GM21447 (cell line): ENCODE measurements around the gene LBHD2.
"Not testable (repeated sequence)": the region's sequence is repeated elsewhere in the genome, so short reads cannot be mapped to it uniquely, and the experiment has no call there.

Experiments used
- ATAC-seq: cut with Tn5 transposase; IDR thresholded peaks from one replicate; pipeline ENCODE4 v1.9.1; 2021; ENCODE audit not compliant: unreplicated experiment

Gene LBHD2

GRCh38 chr14:103117499-103117898, 33.5 kb downstream of the LBHD2 start:
- not testable (repeated sequence) for ATAC-seq

DNA sequence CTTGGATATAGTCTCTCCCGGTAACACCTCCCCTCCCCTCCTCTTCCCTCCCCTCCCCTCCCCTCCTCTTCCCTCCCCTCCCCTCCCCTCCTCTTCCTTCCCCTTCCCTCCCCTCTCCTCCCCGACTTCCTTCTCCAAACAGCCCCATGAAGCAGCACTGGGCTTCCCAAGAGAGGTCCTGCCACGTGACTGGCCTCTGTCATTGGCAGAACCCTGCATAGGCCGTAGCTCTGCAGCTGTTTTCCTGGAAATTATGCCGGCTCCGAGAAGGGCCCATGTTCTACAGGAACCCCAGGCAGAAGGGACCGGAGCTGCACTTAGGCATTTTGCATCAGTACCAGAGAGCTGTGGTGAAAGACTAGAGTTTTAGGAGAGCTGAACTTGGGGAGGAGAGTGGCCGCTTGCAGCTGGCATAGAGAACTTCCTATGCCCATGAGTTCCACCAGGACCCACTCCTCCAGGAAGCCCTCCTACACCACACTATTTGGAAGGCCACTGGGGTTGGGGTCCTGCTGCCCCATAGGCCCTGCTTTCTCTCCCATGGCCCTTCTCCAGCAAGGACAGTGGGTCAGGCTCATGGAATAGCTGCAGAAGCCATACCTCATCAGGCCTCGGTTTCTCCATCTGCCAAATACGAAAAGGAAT, 34.1 kb downstream of the LBHD2 start:
- no peak for ATAC-seq

GRCh38 chr14:103118663-103119404, 34.8 kb downstream of the LBHD2 start:
- ATAC-seq = no peak

- not testable (repeated sequence) for ATAC-seq
Observed at GRCh38 chr14:103119527-103119926, 35.5 kb downstream of the LBHD2 start.

GRCh38 chr14:103121121-103121845, 37.3 kb downstream of the LBHD2 start:
- ATAC-seq = no peak

- ATAC-seq = no peak
Observed at GRCh38 chr14:103121846-103122584, 38.0 kb downstream of the LBHD2 start.

DNA sequence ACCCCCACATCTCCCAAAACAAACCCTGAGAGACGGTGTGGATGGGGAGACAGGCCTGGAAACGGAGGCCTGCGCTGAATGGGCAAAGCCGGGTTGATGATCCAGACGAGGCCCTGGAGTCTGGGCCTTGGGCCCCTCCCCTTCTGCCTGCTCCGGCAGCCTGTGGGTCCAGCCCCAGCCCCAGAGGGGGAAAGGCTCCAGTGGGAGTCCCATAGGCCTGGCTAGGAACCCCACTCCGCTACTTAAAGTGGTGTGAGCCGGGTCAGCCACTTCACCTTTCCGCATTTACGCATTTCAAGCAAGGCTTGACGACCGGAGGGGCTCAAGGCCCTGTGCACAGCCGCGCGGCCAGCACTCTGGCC, 38.6 kb downstream of the LBHD2 start:
- no peak for ATAC-seq

DNA sequence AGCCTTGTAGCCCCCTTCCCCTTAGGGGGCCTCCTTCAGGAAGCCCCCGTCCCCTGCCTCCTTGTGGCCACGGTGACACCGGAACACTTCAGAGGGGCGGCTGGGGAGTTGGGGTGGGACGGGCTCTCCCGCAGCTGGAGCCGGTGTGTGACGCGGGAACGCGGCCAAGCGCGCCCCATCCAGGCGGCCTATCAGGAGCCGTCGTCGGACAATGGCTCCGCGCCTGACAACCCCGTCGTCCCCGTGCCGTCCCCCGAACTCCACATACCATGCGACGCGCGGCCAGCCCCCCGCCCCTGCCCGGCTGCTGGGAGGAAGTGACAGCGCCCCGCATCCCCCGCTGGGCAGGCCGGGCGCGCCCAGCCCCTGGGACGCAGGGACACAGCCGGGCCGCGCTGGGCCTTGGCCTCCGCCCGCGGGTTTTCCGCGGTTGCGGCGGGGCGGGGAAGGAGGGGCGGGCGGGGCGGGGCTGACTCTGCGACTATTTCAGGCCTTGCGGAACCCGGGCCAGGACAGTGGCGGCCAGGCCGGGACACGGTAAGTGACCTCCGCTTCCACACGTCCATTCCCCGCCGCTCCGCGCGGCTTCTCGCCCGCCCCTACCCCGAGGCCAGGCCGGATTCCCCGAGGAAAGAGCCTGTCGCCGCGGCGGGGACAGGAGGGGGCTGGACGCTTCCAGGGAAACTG, 39.1 kb downstream of the LBHD2 start, which contains the start of gene TNFAIP2:
Gene TNFAIP2, plus strand, starts transcription at position 515 of the 687 bp plus-strand sequence. CDS start 2,997 bp downstream, outside the sequence.
- no peak for ATAC-seq

DNA sequence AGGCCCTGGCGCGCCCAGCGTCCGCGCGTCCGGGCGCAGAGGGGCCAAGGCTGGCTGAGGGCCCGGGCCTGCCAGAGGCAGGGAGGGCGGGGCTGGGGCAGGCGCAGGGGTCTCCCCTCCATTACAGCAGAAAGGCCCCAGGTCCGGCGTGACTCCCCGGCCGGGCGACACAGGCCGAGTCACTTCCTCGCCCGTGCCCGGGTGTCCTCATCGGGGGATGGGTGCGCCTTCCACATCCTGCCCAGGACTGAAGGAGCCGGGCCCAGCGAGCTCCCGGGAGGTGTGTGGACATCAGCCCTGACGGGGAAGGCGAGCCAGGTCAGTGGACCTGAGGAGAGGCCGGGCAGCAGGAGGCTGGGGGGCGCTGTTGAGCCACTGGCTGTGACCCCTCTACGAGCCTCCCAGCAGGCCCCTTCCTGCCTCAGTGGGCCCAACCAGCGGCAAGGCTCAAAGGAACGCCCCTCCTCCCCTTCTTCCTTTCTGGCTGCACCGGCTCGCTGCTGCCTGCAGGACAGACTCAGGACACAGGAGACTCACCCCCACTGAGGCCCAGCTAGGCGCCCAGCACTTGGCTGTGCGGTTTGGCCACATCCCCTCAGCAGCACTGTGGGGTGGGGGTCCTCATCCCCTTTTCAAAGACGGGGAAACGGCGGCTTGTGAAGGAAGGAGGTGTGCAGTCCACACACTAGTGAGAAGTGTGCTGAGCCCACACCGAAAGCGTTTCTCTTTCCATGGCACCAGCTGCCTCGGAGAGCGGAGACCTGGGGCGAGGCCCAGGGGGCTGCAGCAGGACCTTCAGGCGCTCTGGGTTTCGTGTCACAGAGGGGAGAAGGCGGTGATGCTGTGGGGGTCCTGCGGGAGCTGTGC, 39.9 kb downstream of the LBHD2 start:
- ATAC-seq = no peak

GRCh38 chr14:103124501-103125001, 40.5 kb downstream of the LBHD2 start:
- no peak for ATAC-seq

- no peak for ATAC-seq
Observed at GRCh38 chr14:103125098-103126070, 41.4 kb downstream of the LBHD2 start.

DNA sequence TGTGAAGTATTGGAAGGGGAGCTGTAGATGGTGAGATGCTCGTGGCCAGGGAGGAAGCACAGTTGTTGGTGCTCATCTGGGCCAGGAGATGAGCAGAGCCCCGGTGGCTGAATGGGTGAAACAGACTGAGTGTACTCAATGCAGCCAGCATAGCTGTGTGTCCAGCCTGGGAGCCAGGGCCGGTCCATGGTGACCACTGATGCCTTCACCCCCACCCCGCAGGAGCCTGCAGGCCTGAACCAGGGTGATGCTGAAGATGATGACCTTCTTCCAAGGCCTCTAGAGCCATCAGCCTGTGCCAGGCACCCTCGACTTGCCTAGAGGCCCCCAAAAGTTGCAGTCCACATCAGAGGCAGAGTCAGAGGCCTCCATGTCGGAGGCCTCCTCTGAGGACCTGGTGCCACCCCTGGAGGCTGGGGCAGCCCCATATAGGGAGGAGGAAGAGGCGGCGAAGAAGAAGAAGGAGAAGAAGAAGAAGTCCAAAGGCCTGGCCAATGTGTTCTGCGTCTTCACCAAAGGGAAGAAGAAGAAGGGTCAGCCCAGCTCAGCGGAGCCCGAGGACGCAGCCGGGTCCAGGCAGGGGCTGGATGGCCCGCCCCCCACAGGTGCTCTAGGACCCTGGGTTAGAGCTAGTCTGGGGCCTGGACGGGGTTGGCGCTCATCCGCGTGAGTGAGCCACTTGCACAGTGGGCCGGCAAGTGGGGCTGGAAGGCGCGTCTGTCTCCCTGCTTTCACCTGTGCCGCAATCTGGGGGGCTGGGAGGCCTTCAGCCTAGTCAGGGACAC, 42.3 kb downstream of the LBHD2 start:
- no peak for ATAC-seq

DNA sequence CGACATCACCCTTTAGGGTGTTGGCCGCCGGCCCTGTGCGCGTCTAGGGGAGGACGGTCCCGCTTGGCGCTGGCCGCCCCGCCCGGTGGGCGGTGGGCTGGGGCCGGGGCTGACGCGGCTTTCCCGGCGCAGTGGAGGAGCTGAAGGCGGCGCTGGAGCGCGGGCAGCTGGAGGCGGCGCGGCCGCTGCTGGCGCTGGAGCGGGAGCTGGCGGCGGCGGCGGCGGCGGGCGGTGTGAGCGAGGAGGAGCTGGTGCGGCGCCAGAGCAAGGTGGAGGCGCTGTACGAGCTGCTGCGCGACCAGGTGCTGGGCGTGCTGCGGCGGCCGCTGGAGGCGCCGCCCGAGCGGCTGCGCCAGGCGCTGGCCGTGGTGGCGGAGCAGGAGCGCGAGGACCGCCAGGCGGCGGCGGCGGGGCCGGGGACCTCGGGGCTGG, 42.9 kb downstream of the LBHD2 start:
- ATAC-seq = no peak

DNA sequence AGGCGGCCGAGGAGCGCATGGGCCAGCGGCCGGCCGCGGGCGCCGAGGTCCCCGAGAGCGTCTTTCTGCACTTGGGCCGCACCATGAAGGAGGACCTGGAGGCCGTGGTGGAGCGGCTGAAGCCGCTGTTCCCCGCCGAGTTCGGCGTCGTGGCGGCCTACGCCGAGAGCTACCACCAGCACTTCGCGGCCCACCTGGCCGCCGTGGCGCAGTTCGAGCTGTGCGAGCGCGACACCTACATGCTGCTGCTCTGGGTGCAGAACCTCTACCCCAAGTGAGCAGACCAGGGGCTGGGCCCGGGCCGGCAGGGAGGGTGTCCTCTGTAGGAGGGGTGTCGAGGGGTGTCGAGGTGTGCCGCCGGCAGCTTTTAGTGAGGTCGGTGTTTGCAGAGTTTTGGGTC, 43.3 kb downstream of the LBHD2 start:
- ATAC-seq = no peak

GRCh38 chr14:103127861-103128598, 44.0 kb downstream of the LBHD2 start:
- no peak for ATAC-seq

GRCh38 chr14:103128631-103129300, 44.8 kb downstream of the LBHD2 start:
- ATAC-seq = no peak
